GM10266 (cell line): Measurements from ENCODE around the gene MAT2B.
A peak's percentile ranks its signal among the peaks of the same experiment; 100 is the strongest.

Experiments used
- DNase-seq: peaks from one replicate; pipeline ENCODE4 v3.0.0; 2012; ENCODE audit errors: extremely low spot score
- TF ChIP-seq, protein P1 (sequence below): IDR thresholded peaks from 2 replicates; pipeline ENCODE4 v1.5.1; 2012; ENCODE audit warnings: mild to moderate bottlenecking, low read depth; ENCODE audit not compliant: control insufficient read depth, insufficient read depth; ENCODE audit errors: missing control alignments

The MAT2B gene

DNA sequence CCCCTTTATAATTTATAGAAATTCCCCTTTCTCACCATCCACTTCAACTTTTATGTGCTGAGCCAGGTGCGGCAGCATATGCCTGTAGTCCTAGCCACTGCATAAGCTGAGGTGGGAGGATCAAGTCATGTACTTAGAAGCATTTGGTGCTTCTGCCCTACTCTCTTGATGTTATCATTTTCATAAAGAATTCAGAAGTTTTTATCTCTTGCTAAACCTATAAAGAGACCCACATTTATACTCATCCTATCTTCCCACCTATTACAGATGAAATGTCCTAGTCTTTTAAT lies 26.5 kb upstream of the MAT2B start:
- DNase-seq, result no peak
- TF ChIP-seq, protein P1, sequence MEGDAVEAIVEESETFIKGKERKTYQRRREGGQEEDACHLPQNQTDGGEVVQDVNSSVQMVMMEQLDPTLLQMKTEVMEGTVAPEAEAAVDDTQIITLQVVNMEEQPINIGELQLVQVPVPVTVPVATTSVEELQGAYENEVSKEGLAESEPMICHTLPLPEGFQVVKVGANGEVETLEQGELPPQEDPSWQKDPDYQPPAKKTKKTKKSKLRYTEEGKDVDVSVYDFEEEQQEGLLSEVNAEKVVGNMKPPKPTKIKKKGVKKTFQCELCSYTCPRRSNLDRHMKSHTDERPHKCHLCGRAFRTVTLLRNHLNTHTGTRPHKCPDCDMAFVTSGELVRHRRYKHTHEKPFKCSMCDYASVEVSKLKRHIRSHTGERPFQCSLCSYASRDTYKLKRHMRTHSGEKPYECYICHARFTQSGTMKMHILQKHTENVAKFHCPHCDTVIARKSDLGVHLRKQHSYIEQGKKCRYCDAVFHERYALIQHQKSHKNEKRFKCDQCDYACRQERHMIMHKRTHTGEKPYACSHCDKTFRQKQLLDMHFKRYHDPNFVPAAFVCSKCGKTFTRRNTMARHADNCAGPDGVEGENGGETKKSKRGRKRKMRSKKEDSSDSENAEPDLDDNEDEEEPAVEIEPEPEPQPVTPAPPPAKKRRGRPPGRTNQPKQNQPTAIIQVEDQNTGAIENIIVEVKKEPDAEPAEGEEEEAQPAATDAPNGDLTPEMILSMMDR, result no peak

DNA sequence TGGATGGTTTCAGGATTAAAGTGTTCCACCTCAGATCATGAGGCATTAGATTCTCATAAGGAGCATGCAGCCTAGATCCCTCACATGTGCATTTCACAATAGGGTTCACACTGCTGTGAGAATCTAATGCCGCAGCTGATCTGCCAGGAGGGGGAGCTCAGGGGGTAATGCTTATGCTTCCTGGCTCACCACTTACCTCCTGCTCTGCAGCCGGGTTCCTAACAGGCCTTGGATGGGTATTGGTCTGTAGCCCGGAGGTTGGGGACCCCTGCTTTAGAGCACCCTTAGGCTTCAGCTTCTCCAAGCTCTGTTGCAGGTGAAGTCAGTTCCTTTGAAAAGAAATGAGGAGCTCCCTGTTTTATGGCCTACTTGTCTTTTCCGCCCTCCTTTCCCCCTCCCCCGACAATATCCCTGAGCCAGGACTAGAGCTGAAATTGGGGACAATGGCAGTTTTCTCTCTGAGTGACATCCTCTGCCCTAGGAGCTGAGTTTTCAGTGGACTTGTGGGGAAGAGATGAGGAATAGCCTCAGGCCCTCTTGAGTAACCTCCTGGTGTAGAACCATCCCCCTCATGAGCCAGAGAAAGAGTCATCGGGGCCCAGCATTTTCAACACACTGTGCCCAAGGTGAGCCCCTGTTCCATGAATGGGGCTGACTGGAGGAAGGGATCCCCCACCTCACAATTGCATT lies 16.2 kb upstream of the MAT2B start:
- no peak for DNase-seq

DNA sequence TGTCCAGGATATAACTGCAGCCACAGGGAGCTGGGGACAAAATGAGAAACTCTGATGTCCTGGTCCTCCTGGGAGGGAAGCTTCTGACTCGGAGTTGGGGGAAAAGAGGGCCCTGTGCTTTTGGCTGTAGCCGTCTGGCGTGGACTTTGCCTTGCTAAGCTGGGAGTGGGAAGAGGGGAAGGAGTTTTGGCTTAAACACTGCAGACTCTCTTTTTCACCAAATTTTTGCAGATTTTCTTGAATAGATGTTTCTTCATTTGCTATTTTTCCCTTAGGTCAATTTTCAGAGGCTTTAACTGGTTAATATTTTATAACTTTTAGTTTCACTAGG lies 15.7 kb upstream of the MAT2B start:
- TF ChIP-seq, protein P1, result no peak
- no peak for DNase-seq

More for the DNA sequence above, 16.2 kb upstream of the MAT2B start:
- TF ChIP-seq, protein P1, result peak; percentile 27

DNA sequence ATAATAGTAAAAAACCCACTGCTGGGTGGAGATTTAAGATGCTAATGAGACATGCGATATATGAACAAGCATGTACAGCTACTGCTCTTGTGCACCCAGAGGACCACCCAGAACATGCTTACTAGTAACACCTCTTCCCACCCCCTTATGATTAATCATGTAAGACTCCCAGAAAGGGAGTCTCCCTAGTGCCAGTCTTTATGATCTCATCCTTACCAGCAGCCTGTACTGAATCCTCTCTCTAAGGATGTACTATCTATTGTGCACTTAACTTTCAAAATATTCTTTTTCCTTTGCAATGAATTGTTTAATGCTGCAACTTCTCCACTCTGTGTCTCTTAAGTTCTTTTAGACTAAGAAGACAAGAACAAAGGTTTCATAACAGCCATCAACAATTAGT lies 9.1 kb upstream of the MAT2B start:
- no peak for DNase-seq
- TF ChIP-seq, protein P1, result no peak

DNA sequence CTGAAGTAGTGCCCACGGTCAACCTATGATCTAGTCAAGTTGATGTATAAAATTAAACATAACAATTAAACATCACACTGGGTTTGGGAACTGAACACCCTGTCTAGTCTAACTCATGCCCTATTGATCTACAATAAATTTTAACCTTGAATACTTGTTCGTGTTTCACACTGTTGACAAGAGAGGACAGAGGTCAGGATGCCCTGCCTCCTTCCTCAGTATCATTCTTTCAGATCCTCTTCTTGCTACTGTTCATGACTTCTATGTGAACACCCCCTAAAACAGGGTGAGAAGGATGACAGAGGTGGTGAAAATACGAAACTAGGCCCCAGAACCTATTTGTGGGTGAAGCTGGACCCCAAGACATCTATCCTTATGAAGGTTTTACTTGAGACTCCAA lies 8.1 kb upstream of the MAT2B start:
- TF ChIP-seq, protein P1, result no peak
- DNase-seq, result no peak

DNA sequence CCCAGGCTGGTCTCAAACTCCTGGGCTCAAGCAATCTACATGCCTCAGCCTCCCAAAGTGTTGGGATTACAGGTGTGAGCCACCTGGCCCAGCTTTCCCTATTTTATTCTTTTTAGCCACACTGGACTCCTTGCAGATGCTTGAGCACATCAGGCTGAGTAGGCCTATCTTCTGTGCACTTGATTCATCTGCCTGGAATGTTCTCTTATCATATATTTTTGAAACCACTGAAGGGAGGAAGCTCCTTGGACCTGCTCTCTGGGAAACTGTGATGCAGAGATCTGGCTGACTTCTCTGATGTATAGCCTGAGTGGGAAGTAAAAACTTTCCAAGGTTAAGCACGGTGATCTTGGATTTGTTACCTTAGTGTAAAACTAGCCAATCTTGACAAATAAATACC lies 6.5 kb upstream of the MAT2B start:
- TF ChIP-seq, protein P1, result no peak
- DNase-seq, result no peak

DNA sequence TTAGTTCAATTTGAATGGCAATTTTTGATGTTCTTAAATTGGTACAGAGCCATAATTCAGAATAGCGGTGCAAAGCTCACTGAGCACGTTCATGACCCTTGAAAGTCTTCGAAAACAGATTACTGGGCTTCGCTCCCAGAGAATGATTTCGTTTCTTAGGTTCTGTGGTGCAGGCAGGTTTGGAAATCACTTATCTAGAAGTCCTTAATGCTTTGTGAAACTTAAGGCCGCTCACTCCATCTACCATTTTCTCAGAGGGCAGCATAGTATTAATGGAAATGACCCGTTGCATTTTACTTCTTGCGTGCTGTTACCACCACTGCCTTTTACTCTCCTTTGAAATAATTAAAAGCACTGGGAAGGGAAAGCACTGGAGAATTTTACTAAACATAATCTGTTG lies 2.9 kb upstream of the MAT2B start:
- no peak for DNase-seq
- TF ChIP-seq, protein P1, result no peak
